Karpas-422 (cell line): ENCODE data around the gene TPK1. TPM values are rescaled to one million over a fixed set of nuclear protein-coding genes. Genes with fewer than 3 reads are reported as not detected.
A peak's percentile ranks its signal among the peaks of the same experiment; 100 is the strongest.

Experiments used
- DNase-seq: peaks from one replicate; pipeline ENCODE4 v3.0.0-alpha.2; 2015
- H2AFZ ChIP-seq: fragments of 200-600 bp; sonication (generic); 2 replicates; pipeline ENCODE4 v1.6.1; 2014; ENCODE audit warnings: antibody characterized with exemption, low read length, mixed read lengths
- H3K27ac ChIP-seq: fragments of 200-600 bp; sonication (generic); 2 replicates; pipeline ENCODE4 v1.5.1; 2014; ENCODE audit warnings: mild to moderate bottlenecking, low read length, moderate library complexity
- H3K27me3 ChIP-seq: fragments of 200-600 bp; sonication (generic); 2 replicates; pipeline ENCODE4 v1.6.1; 2014; ENCODE audit warnings: low read length, mixed read lengths
- H3K36me3 ChIP-seq: fragments of 200-600 bp; sonication (generic); 2 replicates; pipeline ENCODE4 v1.6.1; 2014; ENCODE audit warnings: low read length, mixed read lengths; ENCODE audit not compliant: insufficient read depth
- H3K4me1 ChIP-seq: fragments of 200-600 bp; sonication (generic); 2 replicates; pipeline ENCODE4 v1.6.1; 2014; ENCODE audit warnings: mild to moderate bottlenecking, low read length, mixed read lengths
- H3K4me2 ChIP-seq: fragments of 200-600 bp; sonication (generic); 2 replicates; pipeline ENCODE4 v1.6.1; 2014; ENCODE audit warnings: low read length, low read depth, mild to moderate bottlenecking; ENCODE audit not compliant: poor library complexity, severe bottlenecking
- H3K4me3 ChIP-seq: fragments of 200-600 bp; sonication (generic); 2 replicates; pipeline ENCODE4 v1.5.1; 2014; ENCODE audit warnings: mild to moderate bottlenecking, antibody characterized with exemption, low read length, mixed read lengths
- H3K79me2 ChIP-seq: fragments of 200-600 bp; sonication (generic); 2 replicates; pipeline ENCODE4 v1.6.1; 2014; ENCODE audit warnings: mild to moderate bottlenecking, low read length, mixed read lengths
- H3K9ac ChIP-seq: fragments of 200-600 bp; sonication (generic); 2 replicates; pipeline ENCODE4 v1.6.0; 2014; ENCODE audit warnings: low read length
- H3K9me2 ChIP-seq: fragments of 200-600 bp; sonication (generic), shearing (Covaris generic); replicated peaks from 2 replicates; pipeline ENCODE4 v1.6.0; 2014; ENCODE audit warnings: mild to moderate bottlenecking, low read length, moderate library complexity; ENCODE audit not compliant: insufficient read depth
- H3K9me3 ChIP-seq: fragments of 300-700, 200-600 bp; sonication (generic); 2 replicates; pipeline ENCODE4 v1.6.1; 2014; ENCODE audit warnings: low read length, mixed read lengths
- H4K20me1 ChIP-seq: fragments of 200-600 bp; sonication (generic); 2 replicates; pipeline ENCODE4 v1.6.1; 2014; ENCODE audit warnings: mild to moderate bottlenecking, antibody characterized with exemption, low read length, low read depth; ENCODE audit not compliant: insufficient read depth
- total RNA-seq: library from RNA; depleted of rRNA; stranded (reverse); fragments of >200 nt; shearing (Covaris generic); gene quantifications from 2 replicates; pipeline ENCODE4 v1.2.3, GENCODE V29; 2014; ENCODE audit warnings: low replicate concordance

TPK1 gene
- total RNA-seq, 1 experiment from 2014 or later = 11.5 TPM

- Histone ChIP-seq H3K9me3 (no peaks in the 10 kb centered on the region; the same call in 1 of the 2 replicates), H3K9me2 (no peaks in the 10 kb centered on the region), H3K36me3 (no peaks in the 10 kb centered on the region), H3K9ac (no peak overlapping the region), H3K4me1 (no peaks in the 10 kb centered on the region), H3K27me3 (no peaks in the 10 kb centered on the region), H3K4me2 (no peak overlapping the region), H4K20me1 (no peaks in the 10 kb centered on the region), H3K27ac (no peak overlapping the region), H3K79me2 (no peaks in the 10 kb centered on the region), H3K4me3 (no peak overlapping the region), H2AFZ (no peak overlapping the region)
- DNase-seq = no peak
These were observed 153.1 kb downstream of the TPK1 start for GRCh38 chr7:144682581-144683280.

- no peak for DNase-seq
- Histone ChIP-seq H3K9me2 (no peaks in the 10 kb centered on the region), H3K4me2 (no peak overlapping the region), H3K9me3 (no peaks in the 10 kb centered on the region), H3K27ac (no peak overlapping the region), H3K9ac (no peak overlapping the region), H3K36me3 (no peaks in the 10 kb centered on the region), H4K20me1 (no peaks in the 10 kb centered on the region), H3K4me3 (no peak overlapping the region), H3K27me3 (no peaks in the 10 kb centered on the region), H2AFZ (no peak overlapping the region), H3K4me1 (no peaks in the 10 kb centered on the region), H3K79me2 (no peaks in the 10 kb centered on the region)
These were observed 159.4 kb downstream of the TPK1 start for GRCh38 chr7:144676492-144676891.

DNA sequence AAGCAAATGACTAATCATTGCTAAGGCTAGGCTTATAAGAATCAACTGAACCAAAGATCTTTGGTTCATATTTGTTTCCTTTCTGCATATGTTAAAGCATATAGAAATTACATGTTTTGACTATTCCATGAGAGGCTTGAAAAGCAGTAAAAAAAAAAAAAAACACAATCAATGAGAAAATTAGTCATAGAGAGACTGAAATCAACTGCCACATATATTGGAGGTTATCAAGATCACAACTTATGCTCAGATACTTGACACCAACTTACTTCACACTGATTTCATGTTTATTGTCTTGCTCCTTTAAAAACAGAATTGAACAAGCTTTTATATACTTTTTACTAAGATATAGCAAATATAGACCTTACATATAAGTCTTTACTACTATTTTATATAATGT is 161.3 kb downstream of the TPK1 start:
- Histone ChIP-seq H3K4me1 (no peaks in the 10 kb centered on the region), H2AFZ (no peak overlapping the region), H3K36me3 (no peaks in the 10 kb centered on the region), H3K9me3 (no peaks in the 10 kb centered on the region), H3K4me3 (no peak overlapping the region), H3K9ac (no peak overlapping the region), H3K79me2 (no peaks in the 10 kb centered on the region), H3K9me2 (no peaks in the 10 kb centered on the region), H3K27ac (no peak overlapping the region), H3K4me2 (no peak overlapping the region), H3K27me3 (no peaks in the 10 kb centered on the region), H4K20me1 (no peaks in the 10 kb centered on the region)
- no peak for DNase-seq

GRCh38 chr7:144672869-144673268 is 163.0 kb downstream of the TPK1 start:
- Histone ChIP-seq H3K9ac (no peak overlapping the region), H3K36me3 (no peaks in the 10 kb centered on the region), H3K27me3 (no peaks in the 10 kb centered on the region), H3K9me3 (no peaks in the 10 kb centered on the region), H4K20me1 (no peaks in the 10 kb centered on the region), H3K4me3 (no peak overlapping the region), H3K4me1 (no peaks in the 10 kb centered on the region), H3K27ac (no peak overlapping the region), H3K79me2 (no peaks in the 10 kb centered on the region), H2AFZ (no peak overlapping the region), H3K9me2 (no peaks in the 10 kb centered on the region), H3K4me2 (no peak overlapping the region)
- no peak for DNase-seq

- Histone ChIP-seq H3K36me3 (no peaks in the 10 kb centered on the region), H3K9me2 (no peaks in the 10 kb centered on the region), H3K27me3 (no peaks in the 10 kb centered on the region), H3K4me2 (no peak overlapping the region), H4K20me1 (no peaks in the 10 kb centered on the region), H3K9me3 (no peaks in the 10 kb centered on the region), H3K4me3 (no peak overlapping the region), H3K27ac (no peak overlapping the region), H2AFZ (no peak overlapping the region), H3K79me2 (no peaks in the 10 kb centered on the region), H3K4me1 (no peaks in the 10 kb centered on the region), H3K9ac (no peak overlapping the region)
- DNase-seq = no peak
These were observed 164.4 kb downstream of the TPK1 start for GRCh38 chr7:144671429-144671828.

DNA sequence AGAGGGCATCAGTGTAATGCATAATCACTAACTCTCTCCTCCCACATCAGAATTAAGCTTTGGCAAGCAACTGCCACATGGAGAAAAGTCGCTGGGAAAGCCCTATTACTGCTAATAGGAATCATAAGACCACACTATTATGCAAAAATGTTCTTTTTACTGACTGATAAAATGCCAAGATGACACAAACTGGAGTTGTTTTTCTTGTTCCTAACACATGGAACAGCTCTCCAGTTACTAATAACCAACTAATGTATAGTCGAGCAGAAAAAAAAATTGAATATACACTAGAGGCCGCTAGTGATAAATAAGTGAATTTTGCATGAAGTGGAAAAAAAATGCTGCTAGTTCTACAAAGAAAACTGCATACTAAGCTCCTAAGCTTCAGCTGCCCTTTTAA is 165.6 kb downstream of the TPK1 start:
- DNase-seq = peak; percentile 45
- no peak overlapping the region for H3K4me3 ChIP-seq
- H3K36me3 ChIP-seq = no peaks in the 10 kb centered on the region
- H3K27me3 ChIP-seq = no peaks in the 10 kb centered on the region
- H3K9ac ChIP-seq = no peak overlapping the region
- no peak overlapping the region for H2AFZ ChIP-seq
- H3K27ac ChIP-seq = no peak overlapping the region
- H3K9me3 ChIP-seq = no peaks in the 10 kb centered on the region
- no peaks in the 10 kb centered on the region for H4K20me1 ChIP-seq
- no peaks in the 10 kb centered on the region for H3K79me2 ChIP-seq
- no peak overlapping the region for H3K4me2 ChIP-seq
- H3K9me2 ChIP-seq = no peaks in the 10 kb centered on the region
- no peaks in the 10 kb centered on the region for H3K4me1 ChIP-seq

DNA sequence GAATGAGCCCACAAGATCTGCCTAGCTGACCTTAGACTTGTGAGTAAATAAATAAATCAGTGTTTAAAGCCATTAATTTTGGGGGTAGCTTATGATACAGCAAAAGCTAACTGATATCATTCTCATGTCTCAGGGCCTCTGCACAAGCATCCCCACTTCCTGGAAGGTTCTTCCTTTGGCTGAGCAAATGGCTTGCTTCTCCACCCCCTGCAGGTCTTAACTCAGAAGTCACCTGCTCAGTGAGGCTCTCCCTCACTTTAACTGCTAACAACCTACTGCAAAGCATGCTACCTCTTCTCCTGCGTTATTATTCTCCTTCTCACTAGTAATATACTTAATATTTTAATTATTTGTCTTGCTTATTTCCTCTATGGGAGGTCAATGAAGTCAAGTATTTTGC is 167.3 kb downstream of the TPK1 start:
- Histone ChIP-seq H4K20me1 (no peaks in the 10 kb centered on the region), H2AFZ (no peak overlapping the region), H3K36me3 (no peaks in the 10 kb centered on the region), H3K4me3 (no peak overlapping the region), H3K9ac (no peak overlapping the region), H3K27me3 (no peaks in the 10 kb centered on the region), H3K79me2 (no peaks in the 10 kb centered on the region), H3K9me3 (no peaks in the 10 kb centered on the region), H3K4me1 (no peaks in the 10 kb centered on the region), H3K27ac (no peak overlapping the region), H3K4me2 (no peak overlapping the region), H3K9me2 (no peaks in the 10 kb centered on the region)
- no peak for DNase-seq

DNA sequence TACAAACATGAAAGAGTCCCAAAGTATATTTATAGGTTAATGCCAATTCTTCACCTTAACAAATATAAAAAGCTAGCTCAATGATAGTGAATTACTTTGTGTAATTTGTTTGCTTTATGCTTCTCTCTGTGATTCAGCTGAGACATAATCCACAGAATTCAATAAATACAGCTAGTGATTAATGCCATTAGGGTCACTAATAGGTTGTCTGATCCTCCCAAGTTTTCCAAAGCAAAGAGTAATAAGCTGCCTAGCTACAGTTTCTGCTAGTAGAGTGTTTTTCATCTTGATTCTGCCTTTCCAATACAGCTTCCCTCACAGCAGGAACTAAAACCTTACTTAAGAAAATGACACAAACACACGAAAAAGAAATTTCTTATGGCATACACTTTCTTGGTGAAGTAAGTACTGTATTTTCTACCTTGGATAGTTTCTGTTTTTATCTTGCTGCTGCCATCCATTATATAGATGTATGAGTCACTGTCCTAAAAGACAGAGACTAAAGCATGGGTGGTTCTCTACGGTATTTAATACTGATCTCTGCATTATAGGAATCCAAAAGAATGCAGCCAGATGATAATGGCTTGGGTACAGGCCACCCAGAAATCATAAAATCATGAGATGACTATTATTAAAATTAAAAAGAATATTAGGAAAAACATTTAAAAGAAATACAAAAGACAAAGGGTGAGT is 170.0 kb downstream of the TPK1 start:
- H2AFZ ChIP-seq = no peak overlapping the region

More for the DNA sequence above, 170.0 kb downstream of the TPK1 start:
- H3K9ac ChIP-seq = no peak overlapping the region
- H4K20me1 ChIP-seq = no peaks in the 10 kb centered on the region
- DNase-seq = no peak
- H3K9me2 ChIP-seq = no peaks in the 10 kb centered on the region
- no peaks in the 10 kb centered on the region for H3K4me1 ChIP-seq
- H3K36me3 ChIP-seq = no peaks in the 10 kb centered on the region
- H3K4me2 ChIP-seq = no peak overlapping the region
- no peaks in the 10 kb centered on the region for H3K9me3 ChIP-seq
- no peak overlapping the region for H3K27ac ChIP-seq
- no peak overlapping the region for H3K4me3 ChIP-seq
- no peaks in the 10 kb centered on the region for H3K79me2 ChIP-seq
- no peaks in the 10 kb centered on the region for H3K27me3 ChIP-seq
